GM12878 (cell line): ENCODE results near the gene DACT3. TPM values are rescaled to one million over a fixed set of nuclear protein-coding genes. Genes with fewer than 3 reads are reported as not detected.
A peak's percentile ranks its signal among the peaks of the same experiment; 100 is the strongest.

Source experiments
- ATAC-seq: fragments of 200-7000 bp; cut with Tn5 transposase; 3 replicates; pipeline ENCODE4 v1.9.1; 2020; ENCODE audit warnings: mild to moderate bottlenecking, moderate library complexity
- BruUV-seq: library from RNA; stranded (reverse); fragments of 400-500 nt; replicated peaks from 2 replicates; lab custom pipeline; 2021; lab: Mats Ljungman, UMichigan
- CTCF ChIA-PET: fragments of 300-600 bp; sonication (Branson Sonifier 250); formaldehyde crosslinking; extraction: SDS; loops from one replicate; lab custom pipeline; 2021; ENCODE audit warnings: inconsistent platforms; lab: Yijun Ruan, JAX
- POLR2A ChIA-PET: fragments of 350-600 bp; formaldehyde crosslinking; extraction: SDS; loops from one replicate; lab custom pipeline; 2021; ENCODE audit warnings: inconsistent platforms; lab: Charles Lee
- RAD21 ChIA-PET: fragments of 300-600 bp; sonication (Branson Sonifier 250); formaldehyde crosslinking; loops from one replicate; lab custom pipeline; 2023; ENCODE audit warnings: antibody characterized with exemption; ENCODE audit not compliant: unreplicated experiment; lab: Charles Lee
- SMC1A ChIA-PET: fragments of 300-600 bp; sonication (Branson Sonifier 250); formaldehyde crosslinking; loops from one replicate; lab custom pipeline; 2023; ENCODE audit not compliant: unreplicated experiment, uncharacterized antibody; lab: Charles Lee
- DNase-seq: peaks from one replicate; pipeline ENCODE4 v3.0.0-alpha.2; 2011; ENCODE audit warnings: low read depth, low spot score
- FAIRE-seq: peaks from 3 replicates; lab custom pipeline; 2011; peaks lifted over from hg19 to GRCh38; lab: Jason Lieb, UNC
- H2AFZ ChIP-seq: 2 replicates; pipeline ENCODE4 v1.6.0; 2011; ENCODE audit warnings: low read depth, low read length, control low read depth; ENCODE audit not compliant: control insufficient read depth
- H3K27ac ChIP-seq: 2 replicates; pipeline ENCODE4 v1.5.1; 2011; ENCODE audit warnings: control low read depth; ENCODE audit not compliant: control insufficient read depth, insufficient read depth
- H3K27me3 ChIP-seq, 2 experiments: replicated peaks in 1 of 2; 2 replicates each; pipeline versions ENCODE4 v1.6.0 to v1.6.1; 2011; ENCODE audit warnings: low read length in 1 of 2; ENCODE audit not compliant: control insufficient read depth in 2 of 2, insufficient read depth in 2 of 2
- H3K36me3 ChIP-seq, 2 experiments: 2 replicates each; pipeline ENCODE4 v1.5.1; 2011; ENCODE audit warnings: low read length in 1 of 2; ENCODE audit not compliant: control insufficient read depth in 2 of 2, insufficient read depth in 2 of 2
- H3K4me1 ChIP-seq: 2 replicates; pipeline ENCODE4 v1.6.1; 2011; ENCODE audit warnings: mild to moderate bottlenecking, low read length, moderate library complexity, mixed read lengths; ENCODE audit not compliant: control insufficient read depth, insufficient read depth
- H3K4me2 ChIP-seq: 2 replicates; pipeline ENCODE4 v1.6.0; 2011; ENCODE audit warnings: control low read depth; ENCODE audit not compliant: control insufficient read depth, insufficient read depth
- H3K4me3 ChIP-seq: fragments of 200-600 bp; sonication (generic); 2 replicates; pipeline ENCODE4 v1.5.1; 2016
- H3K79me2 ChIP-seq: 2 replicates; pipeline ENCODE4 v1.6.0; 2011; ENCODE audit warnings: low read length; ENCODE audit not compliant: control insufficient read depth, insufficient read depth
- H3K9ac ChIP-seq: 2 replicates; pipeline ENCODE4 v1.8.0; 2011; ENCODE audit warnings: low read length, control low read depth, mixed read lengths; ENCODE audit not compliant: control insufficient read depth, insufficient read depth
- H3K9me3 ChIP-seq: replicated peaks from 3 replicates; pipeline ENCODE4 v1.5.1; 2011; ENCODE audit warnings: mild to moderate bottlenecking, low read length; ENCODE audit not compliant: control insufficient read depth, insufficient read depth
- H4K20me1 ChIP-seq: 2 replicates; pipeline ENCODE4 v1.6.0; 2011; ENCODE audit not compliant: control insufficient read depth, insufficient read depth
- BACH1 ChIP-seq: fragments of 450-650 bp; IDR thresholded peaks from 2 replicates; pipeline ENCODE4 v1.6.1; 2017; ENCODE audit warnings: mild to moderate bottlenecking, borderline replicate concordance
- BRCA1 ChIP-seq: IDR thresholded peaks from 2 replicates; pipeline ENCODE4 v1.6.1; 2011; ENCODE audit warnings: low read depth, low read length, improper control_type of control experiment
- KDM1A ChIP-seq: fragments of 200-600 bp; sonication (generic); IDR thresholded peaks from 2 replicates; pipeline ENCODE4 v1.6.1; 2016; ENCODE audit warnings: borderline replicate concordance
- RBBP5 ChIP-seq: fragments of 200-600 bp; sonication (generic); conservative IDR thresholded peaks from 2 replicates; pipeline ENCODE4 v1.6.1; 2016
- STAT1 ChIP-seq: fragments of 450-650 bp; conservative IDR thresholded peaks from 2 replicates; pipeline ENCODE4 v1.6.1; 2014; ENCODE audit warnings: antibody characterized with exemption, mild to moderate bottlenecking
- TBL1XR1 ChIP-seq: IDR thresholded peaks from 2 replicates; pipeline ENCODE4 v1.6.1; 2012; ENCODE audit warnings: low read depth, low read length, improper control_type of control experiment
- WGBS: methylation state at CpG from one replicate; pipeline ENCODE4 v1.1.6; 2016; ENCODE audit warnings: low lambda C conversion rate; ENCODE audit not compliant: insufficient replicate concordance, insufficient coverage; ENCODE audit errors: missing lambda C conversion rate; 5-methylcytosine and 5-hydroxymethylcytosine counted together
- in situ Hi-C: fragments of 300-500 bp; cut with MboI; formaldehyde crosslinking; loops from 9 replicates; pipeline ENCODE4 v1.14.3; 2018; ENCODE audit warnings: mixed read lengths
- intact Hi-C: fragments of 100-400 bp; cut with micrococcal nuclease; formaldehyde crosslinking; loops from one replicate; pipeline ENCODE4 v1.14.2; 2022; ENCODE audit not compliant: unreplicated experiment
- polyA plus RNA-seq, 11 experiments: library from polyadenylated mRNA; depleted of rRNA in 4 of 11; unstranded in 6 of 11; stranded (reverse) in 5 of 11; fragments of >200 nt; fragmentation: Nextera tagmentation in 4 of 11; fragmentation: Illumina TruSeq in 1 of 11; extraction: Ambion mirVana in 4 of 11; extraction: Trizol in 1 of 11; gene quantifications; 1 replicate in 1 of 11; 2 replicates in 10 of 11; pipeline versions ENCODE4 v1.2.1 to v1.2.3, GENCODE V29; 2011 to 2016; ENCODE audit warnings: inconsistent platforms in 2 of 11, missing spikeins in 2 of 11, low read depth in 1 of 11
- total RNA-seq, 4 experiments: library from RNA; depleted of rRNA in 3 of 4; stranded (reverse); fragments of >200 nt in 3 of 4; fragmentation: Illumina TruSeq in 1 of 4; extraction: Trizol in 1 of 4; gene quantifications; 2 replicates each; pipeline versions ENCODE4 v1.2.1 to v1.2.3, GENCODE V29; 2013 to 2021
- TF ChIP-seq, protein P1 (sequence below): IDR thresholded peaks from 2 replicates; pipeline ENCODE4 v1.6.1; 2012; ENCODE audit warnings: low read length, inconsistent platforms
- TF ChIP-seq, protein P2 (sequence below): fragments of 450-650 bp; IDR thresholded peaks from 2 replicates; pipeline ENCODE4 v1.6.1; 2017; ENCODE audit warnings: mild to moderate bottlenecking, low read depth, inconsistent platforms; ENCODE audit not compliant: poor library complexity, severe bottlenecking
- TF ChIP-seq, protein P3 (sequence below): fragments of 450-650 bp; IDR thresholded peaks from 2 replicates; pipeline ENCODE4 v1.6.1; 2017; ENCODE audit warnings: mild to moderate bottlenecking, moderate library complexity
- TF ChIP-seq, protein P4 (sequence below): IDR thresholded peaks from 2 replicates; pipeline ENCODE4 v1.6.1; 2011; ENCODE audit warnings: borderline replicate concordance, low read depth, mild to moderate bottlenecking, moderate library complexity, mixed read lengths, low read length; ENCODE audit not compliant: insufficient read depth; ENCODE audit errors: extremely low read length
- TF ChIP-seq, protein P5 (sequence below): fragments of 450-650 bp; conservative IDR thresholded peaks from 2 replicates; pipeline ENCODE4 v1.6.1; 2017; ENCODE audit warnings: mild to moderate bottlenecking, moderate library complexity

The DACT3 gene
- total and polyA plus RNA-seq, 10 of the 15 experiments (the other 5 are each of a cell fraction or from before 2014, with no cell fraction given), result 0.05 to 2.5 (median 0.35) TPM; not detected in 1

DNA sequence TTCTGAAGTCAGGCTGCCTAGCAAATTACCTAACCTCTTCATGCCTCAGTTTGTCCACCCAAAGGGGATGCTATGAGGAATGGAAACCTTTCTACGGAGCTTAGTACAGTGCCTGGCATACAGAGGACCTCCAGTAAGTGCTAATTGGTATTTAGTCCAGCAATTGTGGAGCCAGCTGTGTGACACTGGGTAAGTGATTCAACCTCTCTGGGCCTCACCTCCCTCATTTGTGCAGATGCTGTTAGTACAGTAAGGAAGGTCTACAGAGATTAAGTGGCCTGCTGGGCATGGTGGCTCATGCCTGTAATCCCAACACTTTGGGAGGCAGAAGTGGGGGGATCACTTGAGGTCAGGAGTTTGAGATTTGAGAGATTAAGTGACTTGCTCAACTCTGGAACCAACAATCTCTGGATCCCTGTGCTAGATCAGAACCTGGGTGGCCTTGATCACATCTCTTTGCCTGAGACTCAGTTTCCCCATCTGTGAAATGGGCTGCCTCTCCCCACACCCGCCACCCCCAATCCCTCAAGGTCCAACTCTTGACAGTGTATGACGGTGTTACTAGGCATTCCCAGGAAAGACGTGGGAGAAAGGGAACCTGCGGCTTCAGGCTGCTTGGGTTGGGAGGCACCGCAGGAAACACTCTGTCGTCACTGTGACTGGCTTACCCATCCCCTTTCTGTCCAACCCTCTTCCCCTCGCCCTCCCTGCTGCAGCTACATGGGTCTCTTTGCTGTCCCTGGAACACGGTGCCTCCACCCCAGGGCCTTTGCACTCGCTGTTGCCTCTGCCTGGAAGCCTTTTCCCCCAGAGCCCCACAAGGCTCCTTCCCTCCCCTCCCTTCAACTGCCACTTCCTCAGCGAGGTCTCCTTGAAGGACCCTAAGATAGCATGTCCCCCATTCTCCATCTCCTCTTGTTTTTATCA is 37.7 kb upstream of the DACT3 start:
- H4K20me1 ChIP-seq, result no peaks in the 10 kb centered on the region
- RAD21 ChIA-PET, result interaction anchor here (0.6 kb wide), 1 partner anchor 294 kb away, joined by 3 read pairs; no protein-coding TSS in a partner anchor
- TF ChIP-seq RBBP5 (no peak), STAT1 (no peak), BACH1 (no peak), KDM1A (no peak), BRCA1 (no peak), TBL1XR1 (no peak)
- TF ChIP-seq, protein P1, sequence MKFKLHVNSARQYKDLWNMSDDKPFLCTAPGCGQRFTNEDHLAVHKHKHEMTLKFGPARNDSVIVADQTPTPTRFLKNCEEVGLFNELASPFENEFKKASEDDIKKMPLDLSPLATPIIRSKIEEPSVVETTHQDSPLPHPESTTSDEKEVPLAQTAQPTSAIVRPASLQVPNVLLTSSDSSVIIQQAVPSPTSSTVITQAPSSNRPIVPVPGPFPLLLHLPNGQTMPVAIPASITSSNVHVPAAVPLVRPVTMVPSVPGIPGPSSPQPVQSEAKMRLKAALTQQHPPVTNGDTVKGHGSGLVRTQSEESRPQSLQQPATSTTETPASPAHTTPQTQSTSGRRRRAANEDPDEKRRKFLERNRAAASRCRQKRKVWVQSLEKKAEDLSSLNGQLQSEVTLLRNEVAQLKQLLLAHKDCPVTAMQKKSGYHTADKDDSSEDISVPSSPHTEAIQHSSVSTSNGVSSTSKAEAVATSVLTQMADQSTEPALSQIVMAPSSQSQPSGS, result no peak
- TF ChIP-seq, protein P2, sequence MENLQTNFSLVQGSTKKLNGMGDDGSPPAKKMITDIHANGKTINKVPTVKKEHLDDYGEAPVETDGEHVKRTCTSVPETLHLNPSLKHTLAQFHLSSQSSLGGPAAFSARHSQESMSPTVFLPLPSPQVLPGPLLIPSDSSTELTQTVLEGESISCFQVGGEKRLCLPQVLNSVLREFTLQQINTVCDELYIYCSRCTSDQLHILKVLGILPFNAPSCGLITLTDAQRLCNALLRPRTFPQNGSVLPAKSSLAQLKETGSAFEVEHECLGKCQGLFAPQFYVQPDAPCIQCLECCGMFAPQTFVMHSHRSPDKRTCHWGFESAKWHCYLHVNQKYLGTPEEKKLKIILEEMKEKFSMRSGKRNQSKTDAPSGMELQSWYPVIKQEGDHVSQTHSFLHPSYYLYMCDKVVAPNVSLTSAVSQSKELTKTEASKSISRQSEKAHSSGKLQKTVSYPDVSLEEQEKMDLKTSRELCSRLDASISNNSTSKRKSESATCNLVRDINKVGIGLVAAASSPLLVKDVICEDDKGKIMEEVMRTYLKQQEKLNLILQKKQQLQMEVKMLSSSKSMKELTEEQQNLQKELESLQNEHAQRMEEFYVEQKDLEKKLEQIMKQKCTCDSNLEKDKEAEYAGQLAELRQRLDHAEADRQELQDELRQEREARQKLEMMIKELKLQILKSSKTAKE, result no peak
- TF ChIP-seq, protein P3, sequence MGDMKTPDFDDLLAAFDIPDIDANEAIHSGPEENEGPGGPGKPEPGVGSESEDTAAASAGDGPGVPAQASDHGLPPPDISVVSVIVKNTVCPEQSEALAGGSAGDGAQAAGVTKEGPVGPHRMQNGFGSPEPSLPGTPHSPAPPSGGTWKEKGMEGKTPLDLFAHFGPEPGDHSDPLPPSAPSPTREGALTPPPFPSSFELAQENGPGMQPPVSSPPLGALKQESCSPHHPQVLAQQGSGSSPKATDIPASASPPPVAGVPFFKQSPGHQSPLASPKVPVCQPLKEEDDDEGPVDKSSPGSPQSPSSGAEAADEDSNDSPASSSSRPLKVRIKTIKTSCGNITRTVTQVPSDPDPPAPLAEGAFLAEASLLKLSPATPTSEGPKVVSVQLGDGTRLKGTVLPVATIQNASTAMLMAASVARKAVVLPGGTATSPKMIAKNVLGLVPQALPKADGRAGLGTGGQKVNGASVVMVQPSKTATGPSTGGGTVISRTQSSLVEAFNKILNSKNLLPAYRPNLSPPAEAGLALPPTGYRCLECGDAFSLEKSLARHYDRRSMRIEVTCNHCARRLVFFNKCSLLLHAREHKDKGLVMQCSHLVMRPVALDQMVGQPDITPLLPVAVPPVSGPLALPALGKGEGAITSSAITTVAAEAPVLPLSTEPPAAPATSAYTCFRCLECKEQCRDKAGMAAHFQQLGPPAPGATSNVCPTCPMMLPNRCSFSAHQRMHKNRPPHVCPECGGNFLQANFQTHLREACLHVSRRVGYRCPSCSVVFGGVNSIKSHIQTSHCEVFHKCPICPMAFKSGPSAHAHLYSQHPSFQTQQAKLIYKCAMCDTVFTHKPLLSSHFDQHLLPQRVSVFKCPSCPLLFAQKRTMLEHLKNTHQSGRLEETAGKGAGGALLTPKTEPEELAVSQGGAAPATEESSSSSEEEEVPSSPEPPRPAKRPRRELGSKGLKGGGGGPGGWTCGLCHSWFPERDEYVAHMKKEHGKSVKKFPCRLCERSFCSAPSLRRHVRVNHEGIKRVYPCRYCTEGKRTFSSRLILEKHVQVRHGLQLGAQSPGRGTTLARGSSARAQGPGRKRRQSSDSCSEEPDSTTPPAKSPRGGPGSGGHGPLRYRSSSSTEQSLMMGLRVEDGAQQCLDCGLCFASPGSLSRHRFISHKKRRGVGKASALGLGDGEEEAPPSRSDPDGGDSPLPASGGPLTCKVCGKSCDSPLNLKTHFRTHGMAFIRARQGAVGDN, result no peak
- TF ChIP-seq, protein P4, sequence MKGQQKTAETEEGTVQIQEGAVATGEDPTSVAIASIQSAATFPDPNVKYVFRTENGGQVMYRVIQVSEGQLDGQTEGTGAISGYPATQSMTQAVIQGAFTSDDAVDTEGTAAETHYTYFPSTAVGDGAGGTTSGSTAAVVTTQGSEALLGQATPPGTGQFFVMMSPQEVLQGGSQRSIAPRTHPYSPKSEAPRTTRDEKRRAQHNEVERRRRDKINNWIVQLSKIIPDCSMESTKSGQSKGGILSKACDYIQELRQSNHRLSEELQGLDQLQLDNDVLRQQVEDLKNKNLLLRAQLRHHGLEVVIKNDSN, result no peak
- TF ChIP-seq, protein P5, sequence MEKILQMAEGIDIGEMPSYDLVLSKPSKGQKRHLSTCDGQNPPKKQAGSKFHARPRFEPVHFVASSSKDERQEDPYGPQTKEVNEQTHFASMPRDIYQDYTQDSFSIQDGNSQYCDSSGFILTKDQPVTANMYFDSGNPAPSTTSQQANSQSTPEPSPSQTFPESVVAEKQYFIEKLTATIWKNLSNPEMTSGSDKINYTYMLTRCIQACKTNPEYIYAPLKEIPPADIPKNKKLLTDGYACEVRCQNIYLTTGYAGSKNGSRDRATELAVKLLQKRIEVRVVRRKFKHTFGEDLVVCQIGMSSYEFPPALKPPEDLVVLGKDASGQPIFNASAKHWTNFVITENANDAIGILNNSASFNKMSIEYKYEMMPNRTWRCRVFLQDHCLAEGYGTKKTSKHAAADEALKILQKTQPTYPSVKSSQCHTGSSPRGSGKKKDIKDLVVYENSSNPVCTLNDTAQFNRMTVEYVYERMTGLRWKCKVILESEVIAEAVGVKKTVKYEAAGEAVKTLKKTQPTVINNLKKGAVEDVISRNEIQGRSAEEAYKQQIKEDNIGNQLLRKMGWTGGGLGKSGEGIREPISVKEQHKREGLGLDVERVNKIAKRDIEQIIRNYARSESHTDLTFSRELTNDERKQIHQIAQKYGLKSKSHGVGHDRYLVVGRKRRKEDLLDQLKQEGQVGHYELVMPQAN, result no peak

More for the DNA sequence above, 37.7 kb upstream of the DACT3 start:
- H3K27ac ChIP-seq, result no peak overlapping the region
- no peaks in the 10 kb centered on the region for H3K27me3 ChIP-seq
- H3K4me1 ChIP-seq, result no peaks in the 10 kb centered on the region
- peaks cover 34% of the 10 kb centered on the region in 2 experiments for H3K36me3 ChIP-seq
- POLR2A ChIA-PET, result no interaction called here
- TSS peak; percentile 46 for BruUV-seq
- no peak overlapping the region for H3K4me3 ChIP-seq
- H2AFZ ChIP-seq, result no peak overlapping the region
- H3K4me2 ChIP-seq, result no peak overlapping the region
- H3K79me2 ChIP-seq, result no peaks in the 10 kb centered on the region
- H3K9me3 ChIP-seq, result no peaks in the 10 kb centered on the region
- ATAC-seq (no peak), DNase-seq (no peak), FAIRE-seq (no peak)
- in situ Hi-C loops (no loop called here), intact Hi-C loops (no loop called here)
- H3K9ac ChIP-seq, result no peak overlapping the region
- SMC1A ChIA-PET, result no interaction called here
- CTCF ChIA-PET, result interaction anchor here (1.1 kb wide), 1 partner anchor 30 kb away, joined by 4 read pairs; no protein-coding TSS in a partner anchor
- WGBS, result 93% methylated on average over 10 of the region's 11 CpGs
